ENCODE data around the gene GOLGA6L1.

DNA sequence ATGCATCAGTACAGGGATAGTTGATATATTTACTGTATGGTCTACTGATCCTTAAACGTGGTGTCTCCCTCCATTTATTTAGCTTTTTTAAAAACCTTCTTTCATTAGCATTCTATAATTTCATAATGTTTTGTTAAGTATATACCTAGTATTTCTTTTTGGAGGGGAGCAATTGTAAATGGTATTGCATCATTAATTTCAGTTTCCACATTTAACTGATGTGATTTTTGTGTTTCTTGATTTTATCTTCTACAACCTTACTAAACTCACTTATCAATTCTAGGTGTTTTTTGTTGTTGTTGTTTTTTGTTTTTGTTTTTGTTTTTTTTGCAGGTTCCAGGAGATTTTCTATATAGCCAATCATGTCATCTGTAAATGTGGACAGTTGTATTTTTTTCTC lies 18.4 kb downstream of the GOLGA6L1 start:
- TF ChIP-seq EZH2 (IDR thresholded peaks at IDR 0.05) (no peak), POLR2AphosphoS5 (IDR thresholded peaks at IDR 0.05; ENCODE audit: borderline replicate concordance, low read depth, low read length) (no peak)
